Measurements from ENCODE around the gene C11orf65.

C11orf65 gene

DNA sequence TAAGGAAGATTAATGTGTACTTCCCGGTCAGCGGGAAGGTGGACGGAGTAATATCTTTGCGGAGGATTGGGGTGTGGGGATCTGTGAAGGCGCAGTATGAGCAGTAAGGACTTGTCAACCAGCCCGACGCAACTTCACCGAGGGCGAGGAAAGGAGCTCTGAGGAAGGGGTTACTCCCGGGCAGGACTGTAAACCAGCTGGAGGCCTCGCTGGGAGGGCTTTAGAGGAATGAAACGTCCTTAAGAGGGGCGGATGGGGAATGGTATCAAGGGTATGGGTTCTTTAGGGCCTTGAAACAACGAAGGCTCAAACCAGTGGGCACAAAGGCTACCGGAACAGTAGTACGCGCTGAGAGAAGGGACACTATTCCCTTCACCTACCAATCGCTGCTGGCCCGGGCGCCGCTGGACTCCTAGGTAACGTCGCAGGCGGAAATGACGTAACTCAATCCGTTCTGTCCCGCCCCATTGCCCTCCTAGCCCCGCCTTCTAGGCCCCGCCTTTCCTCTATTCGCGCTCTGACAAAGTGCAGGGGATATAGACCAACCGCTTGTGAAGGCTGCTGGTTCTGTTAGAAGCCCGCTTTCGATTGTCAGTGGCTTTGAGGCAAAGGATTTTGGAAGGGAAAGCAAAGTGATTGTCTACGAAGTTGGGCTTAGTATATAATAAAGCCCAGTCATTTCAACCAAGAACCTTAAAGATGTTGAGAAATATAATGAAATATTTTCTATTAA is at the start of gene C11orf65:
TSS of gene C11orf65 (minus strand) at position 439 of the 733 bp plus-strand sequence. CDS start 5,970 bp downstream, outside the sequence.
- Histone ChIP-seq H3K9ac (peak within 1 kb of the TSS; percentile 86 to 96 (median 90)), H3K4me3 (peak within 1 kb of the TSS; percentile 61 to 76 (median 70)), H3K4me2 (peak within 1 kb of the TSS; percentile 59 to 90 (median 80)), H3K4me1 (peaks cover 13 to 28% (median 24%) of the 10 kb centered on the region in 10 experiments), H3K27ac (peak within 1 kb of the TSS; percentile 86 to 98 (median 92)), H3K9me3 (replicated peaks in 1 of 11) (no peaks in the 10 kb centered on the region), H4K20me1 (no peaks in the 10 kb centered on the region), H3K36me3 (no peaks in the 10 kb centered on the region), H3K27me3 (no peaks in the 10 kb centered on the region)
- no peak for TF ChIP-seq Cebpa-rat (IDR thresholded peaks at IDR 0.05)

DNA sequence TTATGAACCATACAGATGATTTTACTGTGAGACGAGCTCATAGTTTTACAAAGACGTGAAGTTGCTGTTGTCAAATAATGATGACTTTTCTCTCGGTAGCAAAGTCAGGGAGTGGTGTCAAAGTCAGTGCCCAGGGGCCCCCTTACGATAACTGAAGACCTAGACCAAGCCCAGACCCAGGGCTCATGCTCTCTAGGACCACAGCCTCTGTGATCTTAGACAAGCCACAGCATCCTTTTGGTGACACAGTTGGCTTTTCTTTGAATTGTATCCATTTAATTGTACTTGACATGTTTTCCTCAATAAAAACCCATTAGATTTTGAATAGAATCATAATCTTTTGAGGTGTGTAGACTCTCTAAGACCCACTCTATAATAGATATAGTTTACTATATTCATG is 48.8 kb upstream of the C11orf65 start:
- Histone ChIP-seq H3K9ac (no peak overlapping the region), H3K4me1 (peaks cover 0 to 9% (median 0%) of the 10 kb centered on the region in 10 experiments; a peak in 1 of 20 replicates), H3K4me3 (no peak overlapping the region), H3K27me3 (no peaks in the 10 kb centered on the region), H3K36me3 (no peaks in the 10 kb centered on the region), H3K27ac (no peak overlapping the region), H3K4me2 (no peak overlapping the region), H3K9me3 (replicated peaks in 1 of 11) (peaks cover 0 to under 1% (median 0%) of the 10 kb centered on the region in 11 experiments; a peak in 1 of 22 replicates), H4K20me1 (no peaks in the 10 kb centered on the region)
- TF ChIP-seq Cebpa-rat (IDR thresholded peaks at IDR 0.05) = no peak

DNA sequence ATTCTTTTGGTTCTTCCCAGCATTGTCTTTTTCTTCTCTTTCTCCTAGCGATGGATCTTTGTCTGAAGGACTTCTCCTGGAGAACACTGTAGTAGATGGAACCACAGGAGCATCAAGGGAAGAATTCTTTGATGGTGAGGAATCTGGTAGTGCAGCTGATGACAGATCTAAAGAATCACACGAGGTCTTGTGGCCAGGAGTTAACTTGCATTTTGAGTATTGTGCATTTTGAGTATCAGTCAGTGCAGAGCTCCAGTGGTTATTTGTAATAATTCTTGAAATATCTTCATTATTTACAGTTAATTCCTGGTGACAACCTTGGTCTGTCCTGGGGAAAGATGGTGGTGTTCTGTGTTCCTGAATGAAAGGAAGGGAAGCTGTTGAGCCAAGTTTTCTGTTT is 45.4 kb upstream of the C11orf65 start:
- Histone ChIP-seq H3K4me3 (no peak overlapping the region), H3K4me2 (no peak overlapping the region), H3K9ac (no peak overlapping the region), H3K4me1 (peaks cover 0 to 9% (median 0%) of the 10 kb centered on the region in 10 experiments; a peak in 3 of 20 replicates), H3K27ac (no peak overlapping the region), H3K9me3 (replicated peaks in 1 of 11) (peaks cover 0 to 15% (median 7%) of the 10 kb centered on the region in 11 experiments; a peak in 14 of 22 replicates), H3K27me3 (no peaks in the 10 kb centered on the region), H3K36me3 (no peaks in the 10 kb centered on the region), H4K20me1 (no peaks in the 10 kb centered on the region)
- TF ChIP-seq Cebpa-rat (IDR thresholded peaks at IDR 0.05) = no peak

DNA sequence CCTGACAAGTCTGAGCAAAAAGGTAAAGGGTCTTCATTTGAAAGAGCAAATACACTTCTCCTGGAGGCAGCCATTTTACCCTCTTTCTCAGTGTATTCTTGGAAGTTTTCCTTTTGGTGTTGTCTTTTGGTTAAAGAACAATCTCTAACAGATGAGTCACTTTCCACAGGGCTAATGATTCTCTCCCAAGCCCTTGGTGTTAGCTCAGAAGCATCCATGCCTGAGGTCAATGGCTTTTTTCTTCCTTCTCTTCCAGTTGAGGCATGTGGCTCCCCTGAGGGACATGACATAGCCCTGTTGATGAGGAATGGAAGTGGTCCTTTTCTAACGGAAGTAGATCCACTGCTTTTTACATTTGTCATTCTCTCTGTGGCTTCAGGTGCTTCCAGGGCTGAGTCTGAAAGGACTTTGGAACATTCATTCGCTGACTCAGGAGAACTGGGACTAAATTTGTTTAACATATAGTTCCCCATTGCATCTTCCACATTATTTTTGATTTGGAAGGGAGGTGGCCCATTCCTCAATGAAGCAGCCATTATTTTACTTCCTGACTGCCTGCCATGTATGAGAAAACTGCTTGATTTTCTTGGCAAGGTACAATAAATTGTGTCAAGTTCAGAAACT is 44.6 kb upstream of the C11orf65 start:
- Histone ChIP-seq H3K9me3 (replicated peaks in 1 of 11) (peaks cover 0 to 15% (median 7%) of the 10 kb centered on the region in 11 experiments; a peak in 14 of 22 replicates), H3K4me2 (no peak overlapping the region), H3K4me1 (peaks cover 0 to 9% (median 0%) of the 10 kb centered on the region in 10 experiments; a peak in 3 of 20 replicates), H3K4me3 (no peak overlapping the region), H3K9ac (no peak overlapping the region), H3K27ac (no peak overlapping the region), H4K20me1 (no peaks in the 10 kb centered on the region), H3K27me3 (no peaks in the 10 kb centered on the region), H3K36me3 (no peaks in the 10 kb centered on the region)
- no peak for TF ChIP-seq Cebpa-rat (IDR thresholded peaks at IDR 0.05)

GRCh38 chr11:108508653-108509593 is 41.6 kb upstream of the C11orf65 start:
- Histone ChIP-seq H3K4me1 (peaks cover 0 to 9% (median 0%) of the 10 kb centered on the region in 10 experiments; a peak in 3 of 20 replicates), H3K27ac (no peak overlapping the region)

DNA sequence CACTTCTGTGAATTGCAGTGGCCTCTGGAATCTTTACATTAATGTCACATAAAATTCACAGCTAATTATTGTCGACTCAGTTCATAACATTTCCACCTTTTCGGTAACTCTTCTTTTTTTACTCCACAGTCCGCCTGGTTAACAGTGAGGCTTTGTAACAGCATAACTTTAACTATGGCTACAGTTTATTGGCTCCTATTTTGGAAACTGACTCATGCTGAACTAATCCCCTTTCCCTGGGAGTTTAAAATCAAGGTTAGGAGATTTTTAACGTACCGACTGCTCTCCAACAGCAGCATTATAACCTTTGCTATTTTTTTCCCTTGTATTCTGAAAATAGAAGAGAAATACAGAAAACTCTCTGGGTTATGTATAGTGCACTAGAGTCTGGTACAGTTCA is 34.1 kb upstream of the C11orf65 start:
- Histone ChIP-seq H3K9ac (no peak overlapping the region), H3K36me3 (no peaks in the 10 kb centered on the region), H3K4me3 (no peak overlapping the region), H3K27me3 (peaks cover 17 to 44% (median 35%) of the 10 kb centered on the region in 11 experiments), H3K27ac (no peak overlapping the region), H3K4me1 (peaks cover 0 to 23% (median 16%) of the 10 kb centered on the region in 10 experiments; a peak in 12 of 20 replicates), H4K20me1 (no peaks in the 10 kb centered on the region), H3K9me3 (replicated peaks in 1 of 11) (no peaks in the 10 kb centered on the region), H3K4me2 (no peak overlapping the region)
- TF ChIP-seq Cebpa-rat (IDR thresholded peaks at IDR 0.05) = no peak

More at GRCh38 chr11:108508653-108509593, 41.6 kb upstream of the C11orf65 start:
- H3K4me3 ChIP-seq = no peak overlapping the region
- TF ChIP-seq Cebpa-rat (IDR thresholded peaks at IDR 0.05) = no peak
- H3K9ac ChIP-seq = no peak overlapping the region
- H3K9me3 ChIP-seq (replicated peaks in 1 of 11) = peaks cover 0 to 15% (median 7%) of the 10 kb centered on the region in 11 experiments; a peak in 14 of 22 replicates
- no peaks in the 10 kb centered on the region for H4K20me1 ChIP-seq
- H3K36me3 ChIP-seq = no peaks in the 10 kb centered on the region
- H3K4me2 ChIP-seq = no peak overlapping the region
- H3K27me3 ChIP-seq = no peaks in the 10 kb centered on the region

DNA sequence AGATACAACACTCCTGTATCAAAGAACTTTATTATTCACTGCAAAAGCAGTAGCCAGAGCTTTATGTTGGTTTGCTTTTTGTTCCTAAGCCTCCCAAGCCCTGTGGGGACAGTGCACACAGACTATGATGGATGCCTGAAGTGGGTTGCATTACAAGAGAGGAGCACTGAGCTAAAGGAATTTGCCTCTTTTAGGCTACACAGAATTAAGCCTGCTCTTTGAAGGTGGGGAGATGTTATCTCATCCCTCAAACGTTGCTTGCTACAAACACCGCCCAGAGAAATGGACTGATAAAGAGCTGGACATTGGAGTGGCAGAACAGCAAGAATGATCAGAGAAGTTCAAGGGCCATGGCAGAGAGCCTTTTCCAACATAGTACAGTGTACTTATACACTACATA is 33.4 kb upstream of the C11orf65 start:
- H3K4me2 ChIP-seq = no peak overlapping the region
- H3K9ac ChIP-seq = no peak overlapping the region
- H3K4me3 ChIP-seq = no peak overlapping the region
- no peak overlapping the region for H3K27ac ChIP-seq
- peaks cover 0 to 23% (median 16%) of the 10 kb centered on the region in 10 experiments; a peak in 12 of 20 replicates for H3K4me1 ChIP-seq
- H4K20me1 ChIP-seq = no peaks in the 10 kb centered on the region
- TF ChIP-seq Cebpa-rat (IDR thresholded peaks at IDR 0.05) = no peak
- no peaks in the 10 kb centered on the region for H3K36me3 ChIP-seq
- H3K9me3 ChIP-seq (replicated peaks in 1 of 11) = no peaks in the 10 kb centered on the region
- H3K27me3 ChIP-seq = peaks cover 17 to 49% (median 38%) of the 10 kb centered on the region in 11 experiments

DNA sequence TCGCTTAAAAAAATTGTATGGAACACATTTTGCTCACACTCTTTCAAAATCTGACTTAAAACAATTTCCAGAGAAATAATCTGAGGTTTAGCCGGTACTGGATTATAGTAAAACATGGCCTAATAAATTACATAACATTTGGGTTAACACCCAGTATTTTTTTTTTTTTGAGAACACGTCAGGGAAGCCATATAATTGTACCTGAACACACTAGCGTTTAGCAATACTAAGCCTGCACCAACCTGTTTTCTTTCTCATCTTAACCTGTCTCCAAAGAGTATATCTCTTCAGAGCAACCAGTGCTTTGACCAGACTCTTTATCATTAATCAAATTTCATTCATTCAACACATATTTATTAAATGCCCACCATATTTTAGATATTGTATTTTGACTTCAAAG is 32.8 kb upstream of the C11orf65 start:
- H3K4me1 ChIP-seq = peaks cover 0 to 23% (median 16%) of the 10 kb centered on the region in 10 experiments; a peak in 12 of 20 replicates
- H3K4me3 ChIP-seq = no peak overlapping the region
- no peak overlapping the region for H3K9ac ChIP-seq
- H3K36me3 ChIP-seq = no peaks in the 10 kb centered on the region
- no peaks in the 10 kb centered on the region for H4K20me1 ChIP-seq
- H3K4me2 ChIP-seq = no peak overlapping the region
- no peak for TF ChIP-seq Cebpa-rat (IDR thresholded peaks at IDR 0.05)
- no peaks in the 10 kb centered on the region for H3K9me3 ChIP-seq (replicated peaks in 1 of 11)
- H3K27ac ChIP-seq = no peak overlapping the region
- H3K27me3 ChIP-seq = peaks cover 17 to 49% (median 38%) of the 10 kb centered on the region in 11 experiments
